Measurements from ENCODE around the gene ZNF823. TPM values are rescaled to one million over a fixed set of nuclear protein-coding genes. Genes with fewer than 3 reads are reported as not detected.

Gene ZNF823
- total RNA-seq, 4 donors from 2014 or later: 6.7 to 11.4 (median 8.7) TPM

DNA sequence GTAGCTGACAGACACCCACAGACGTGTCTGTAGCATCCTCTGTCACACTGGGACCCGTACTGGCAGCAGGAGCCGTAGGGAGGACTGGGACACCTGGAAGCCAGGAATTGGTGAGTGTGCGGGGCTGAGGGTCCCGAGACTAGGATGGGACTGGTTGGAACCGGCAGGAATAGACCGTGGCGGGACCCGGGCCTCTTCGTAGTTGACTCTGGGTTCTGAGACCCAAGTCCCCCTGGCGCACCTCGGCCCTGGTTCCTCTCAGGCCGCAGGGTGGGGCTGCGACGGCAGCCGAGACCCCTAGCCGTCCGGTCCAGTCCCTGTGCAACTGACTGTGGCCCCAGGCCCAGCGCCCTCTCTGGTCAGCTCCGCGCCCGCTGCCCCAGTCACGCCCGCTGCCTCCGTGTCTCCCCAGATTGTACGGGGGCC, 64.7 kb downstream of the ZNF823 start:
- Histone ChIP-seq H3K36me3 (no peaks in the 10 kb centered on the region), H3K9me3 (peaks cover 0 to under 1% (median 0%) of the 10 kb centered on the region in 3 donors), H3K27me3 (peaks cover 12% of the 10 kb centered on the region), H3K4me3 (peak overlapping the region; percentile 3 to 54), H3K27ac (peak overlapping the region in 3 of 4 donors; percentile 31 to 33 (median 32)), H3K4me1 (peaks cover 0 to 13% (median 0%) of the 10 kb centered on the region in 3 donors)
- TF ChIP-seq, protein P1, sequence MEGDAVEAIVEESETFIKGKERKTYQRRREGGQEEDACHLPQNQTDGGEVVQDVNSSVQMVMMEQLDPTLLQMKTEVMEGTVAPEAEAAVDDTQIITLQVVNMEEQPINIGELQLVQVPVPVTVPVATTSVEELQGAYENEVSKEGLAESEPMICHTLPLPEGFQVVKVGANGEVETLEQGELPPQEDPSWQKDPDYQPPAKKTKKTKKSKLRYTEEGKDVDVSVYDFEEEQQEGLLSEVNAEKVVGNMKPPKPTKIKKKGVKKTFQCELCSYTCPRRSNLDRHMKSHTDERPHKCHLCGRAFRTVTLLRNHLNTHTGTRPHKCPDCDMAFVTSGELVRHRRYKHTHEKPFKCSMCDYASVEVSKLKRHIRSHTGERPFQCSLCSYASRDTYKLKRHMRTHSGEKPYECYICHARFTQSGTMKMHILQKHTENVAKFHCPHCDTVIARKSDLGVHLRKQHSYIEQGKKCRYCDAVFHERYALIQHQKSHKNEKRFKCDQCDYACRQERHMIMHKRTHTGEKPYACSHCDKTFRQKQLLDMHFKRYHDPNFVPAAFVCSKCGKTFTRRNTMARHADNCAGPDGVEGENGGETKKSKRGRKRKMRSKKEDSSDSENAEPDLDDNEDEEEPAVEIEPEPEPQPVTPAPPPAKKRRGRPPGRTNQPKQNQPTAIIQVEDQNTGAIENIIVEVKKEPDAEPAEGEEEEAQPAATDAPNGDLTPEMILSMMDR (IDR thresholded peaks at IDR 0.05): no peak
- no peak for TF ChIP-seq POLR2AphosphoS5 (IDR thresholded peaks at IDR 0.05)
- no peak for TF ChIP-seq POLR2A (IDR thresholded peaks at IDR 0.05)
- no peak for TF ChIP-seq EP300 (IDR thresholded peaks at IDR 0.05)
- 3% methylated on average over 11 of the region's 26 CpGs; no CpG with 5 or more reads in 1 of the 2 donors for WGBS, 2 donors (ENCODE audit: low coverage in 1 of 2)
- peak; percentile 22 for ATAC-seq

DNA sequence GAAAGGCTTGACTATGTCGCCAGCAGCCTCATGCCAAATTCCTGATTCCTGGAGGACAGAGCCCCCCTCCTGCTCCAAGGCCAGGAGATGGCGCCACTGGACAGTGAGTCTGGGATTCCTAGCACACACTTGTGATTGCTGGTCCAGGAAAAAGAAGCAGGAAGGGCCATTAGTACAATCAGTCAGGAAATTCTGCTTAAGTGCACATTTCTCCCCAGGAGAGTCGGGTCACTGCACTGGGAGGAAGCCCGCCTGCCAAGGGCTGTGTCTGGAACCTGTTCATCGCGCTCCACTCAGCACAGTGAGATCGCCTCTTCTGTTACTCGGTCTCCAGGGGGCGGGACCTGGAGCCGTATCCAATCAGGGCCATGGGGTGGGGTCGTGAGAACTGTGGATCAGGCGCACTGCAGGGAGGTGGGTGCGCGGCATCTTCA, 65.1 kb downstream of the ZNF823 start:
- no peaks in the 10 kb centered on the region for H3K36me3 ChIP-seq
- 12% methylated on average over 8 of the region's 14 CpGs; no CpG with 5 or more reads in 1 of the 2 donors for WGBS, 2 donors (ENCODE audit: low coverage in 1 of 2)
- peak; percentile 85 for ATAC-seq
- peak overlapping the region; percentile 3 to 54 for H3K4me3 ChIP-seq
- peaks cover 12% of the 10 kb centered on the region for H3K27me3 ChIP-seq
- H3K27ac ChIP-seq: peak overlapping the region in 3 of 4 donors; percentile 31 to 33 (median 32)
- TF ChIP-seq POLR2AphosphoS5 (IDR thresholded peaks at IDR 0.05) (no peak), EP300 (IDR thresholded peaks at IDR 0.05) (no peak)
- TF ChIP-seq, protein P1 (IDR thresholded peaks at IDR 0.05): peak in 3 of 4 experiments; percentile 51 to 81 (median 72)
- peaks cover 0 to 13% (median 0%) of the 10 kb centered on the region in 3 donors for H3K4me1 ChIP-seq
- no peaks in the 10 kb centered on the region for H3K9me3 ChIP-seq

Small RNA genes lying within 50 kb of the gene (small RNA-seq; reads per million reads assigned to genes)
- gene ZNF833P: 0 reads per million in 4 donors

Other genes with a start within 250 kb of the ZNF823 start
- gene ZNF653, start 233.1 kb downstream of the ZNF823 start, total RNA-seq: 10 to 100 TPM in 2 of 4 donors, 1 to 10 TPM in 2; 5.1 to 20.4 (median 10.6) TPM
- 10 to 100 TPM; 50.1 to 88.3 (median 65.2) TPM for gene ECSIT, start 209.8 kb downstream of the ZNF823 start, total RNA-seq
- 1,000 to 10,000 TPM; 2,283 to 3,774 (median 3,072) TPM for gene CNN1, start 200.1 kb downstream of the ZNF823 start, total RNA-seq
- gene ELOF1, start 179.7 kb downstream of the ZNF823 start, total RNA-seq: 10 to 100 TPM; 19.1 to 49.4 (median 32.0) TPM
- gene ACP5, start 161.3 kb downstream of the ZNF823 start, total RNA-seq: 10 to 100 TPM in 2 of 4 donors, 1 to 10 TPM in 2; 4.4 to 12.0 (median 9.8) TPM
- 10 to 100 TPM in 3 of 4 donors, 1 to 10 TPM in 1; 9.6 to 18.0 (median 10.4) TPM for gene ZNF627, start 141.5 kb downstream of the ZNF823 start, total RNA-seq
- 10 to 100 TPM in 1 of 4 donors, 1 to 10 TPM in 3; 4.5 to 10.7 (median 7.7) TPM for gene ZNF441, start 28.1 kb upstream of the ZNF823 start, total RNA-seq
- 1 to 10 TPM; 1.8 to 3.7 (median 3.1) TPM for gene ZNF491, start 59.6 kb upstream of the ZNF823 start, total RNA-seq
- 10 to 100 TPM in 1 of 4 donors, 1 to 10 TPM in 3; 4.8 to 13.2 (median 9.7) TPM for gene ZNF440, start 75.3 kb upstream of the ZNF823 start, total RNA-seq
- 10 to 100 TPM in 2 of 4 donors, 1 to 10 TPM in 2; 6.5 to 18.1 (median 8.5) TPM for gene ZNF439, start 109.8 kb upstream of the ZNF823 start, total RNA-seq
- gene ZNF69, start 148.8 kb upstream of the ZNF823 start, total RNA-seq: 10 to 100 TPM in 2 of 4 donors, 1 to 10 TPM in 2; 3.5 to 13.6 (median 9.1) TPM
- 10 to 100 TPM in 3 of 4 donors, 1 to 10 TPM in 1; 7.1 to 19.6 (median 11.4) TPM for gene ZNF700, start 186.2 kb upstream of the ZNF823 start, total RNA-seq
- gene ZNF763, start 226.1 kb upstream of the ZNF823 start, total RNA-seq: 1 to 10 TPM; 4.5 to 8.1 (median 5.1) TPM

All from gastroesophageal sphincter (tissue), 4 donors.